Osteocyte (in vitro differentiated cells): ENCODE measurements around the gene ITSN2. TPM values are rescaled to one million over a fixed set of nuclear protein-coding genes. Genes with fewer than 3 reads are reported as not detected.

Experiments
- DNase-seq: peaks from one replicate; pipeline ENCODE4 v3.0.0; 2021; ENCODE audit warnings: mixed read lengths; ENCODE audit not compliant: unreplicated experiment; ENCODE audit errors: extremely low spot score
- H3K27ac Mint-ChIP-seq: one replicate; pipeline ENCODE4 v1.8.0; 2021; ENCODE audit warnings: mild to moderate bottlenecking, mixed read lengths; ENCODE audit not compliant: unreplicated experiment
- H3K27me3 Mint-ChIP-seq: one replicate; pipeline ENCODE4 v1.8.0; 2021; ENCODE audit warnings: mixed read lengths; ENCODE audit not compliant: unreplicated experiment
- H3K36me3 Mint-ChIP-seq: one replicate; pipeline ENCODE4 v1.8.0; 2021; ENCODE audit warnings: mixed read lengths; ENCODE audit not compliant: unreplicated experiment
- H3K4me1 Mint-ChIP-seq: one replicate; pipeline ENCODE4 v1.8.0; 2021; ENCODE audit warnings: mixed read lengths; ENCODE audit not compliant: unreplicated experiment
- H3K4me3 Mint-ChIP-seq: one replicate; pipeline ENCODE4 v1.8.0; 2021; ENCODE audit warnings: mild to moderate bottlenecking, moderate library complexity, mixed read lengths; ENCODE audit not compliant: unreplicated experiment
- H3K9me3 Mint-ChIP-seq: one replicate; pipeline ENCODE4 v1.8.0; 2021; ENCODE audit warnings: mixed read lengths; ENCODE audit not compliant: unreplicated experiment
- CTCF ChIP-seq: fragments of 200-600 bp; sonication (generic); IDR thresholded peaks from 2 replicates; pipeline ENCODE4 v1.5.0; 2021; ENCODE audit warnings: antibody characterized with exemption, mild to moderate bottlenecking, moderate library complexity
- total RNA-seq: library from RNA; stranded (reverse); gene quantifications from 2 replicates; pipeline ENCODE4 v1.2.1, GENCODE V29; 2021

ITSN2 gene
- total RNA-seq, 1 donor from 2014 or later = 32.1 TPM

- H3K27ac Mint-ChIP-seq = no peak overlapping the region
- H3K4me3 Mint-ChIP-seq = no peak overlapping the region
- no peak for DNase-seq
- no peaks in the 10 kb centered on the region for H3K9me3 Mint-ChIP-seq
- peaks cover 6% of the 10 kb centered on the region for H3K4me1 Mint-ChIP-seq
- H3K27me3 Mint-ChIP-seq = peaks cover 13% of the 10 kb centered on the region
- H3K36me3 Mint-ChIP-seq = no peaks in the 10 kb centered on the region
- TF ChIP-seq CTCF = no peak
Observed at GRCh38 chr2:24394998-24395397, 34.7 kb upstream of the ITSN2 start.

GRCh38 chr2:24392542-24393059 is 32.3 kb upstream of the ITSN2 start:
- no peak for TF ChIP-seq CTCF
- Mint-ChIP-seq H3K27me3 (peaks cover 13% of the 10 kb centered on the region), H3K27ac (no peak overlapping the region), H3K9me3 (no peaks in the 10 kb centered on the region), H3K36me3 (no peaks in the 10 kb centered on the region), H3K4me1 (no peaks in the 10 kb centered on the region), H3K4me3 (no peak overlapping the region)
- no peak for DNase-seq

DNA sequence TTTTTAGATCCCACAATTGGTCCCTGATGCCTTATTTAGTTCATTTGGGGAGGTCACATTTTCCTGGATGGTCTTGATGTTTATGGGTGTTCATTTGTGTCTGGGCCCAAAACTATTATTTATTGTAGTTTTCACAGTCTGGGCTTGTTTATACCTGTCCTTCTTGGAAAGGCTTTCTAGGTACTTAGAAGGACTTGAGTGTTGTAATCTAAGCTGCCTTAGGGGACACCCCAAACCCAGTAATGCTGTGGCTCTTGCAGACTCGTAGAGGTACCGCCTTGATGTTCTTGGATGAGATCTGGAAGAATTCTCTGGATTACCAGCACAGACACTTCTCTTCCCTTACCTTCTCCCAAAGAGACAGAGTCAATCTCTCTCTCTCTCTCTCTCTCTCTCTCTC is 25.0 kb upstream of the ITSN2 start:
- Mint-ChIP-seq H3K27ac (no peak overlapping the region), H3K4me3 (no peak overlapping the region), H3K27me3 (no peaks in the 10 kb centered on the region), H3K9me3 (no peaks in the 10 kb centered on the region), H3K36me3 (no peaks in the 10 kb centered on the region), H3K4me1 (peaks cover 4% of the 10 kb centered on the region)
- TF ChIP-seq CTCF = no peak
- no peak for DNase-seq

DNA sequence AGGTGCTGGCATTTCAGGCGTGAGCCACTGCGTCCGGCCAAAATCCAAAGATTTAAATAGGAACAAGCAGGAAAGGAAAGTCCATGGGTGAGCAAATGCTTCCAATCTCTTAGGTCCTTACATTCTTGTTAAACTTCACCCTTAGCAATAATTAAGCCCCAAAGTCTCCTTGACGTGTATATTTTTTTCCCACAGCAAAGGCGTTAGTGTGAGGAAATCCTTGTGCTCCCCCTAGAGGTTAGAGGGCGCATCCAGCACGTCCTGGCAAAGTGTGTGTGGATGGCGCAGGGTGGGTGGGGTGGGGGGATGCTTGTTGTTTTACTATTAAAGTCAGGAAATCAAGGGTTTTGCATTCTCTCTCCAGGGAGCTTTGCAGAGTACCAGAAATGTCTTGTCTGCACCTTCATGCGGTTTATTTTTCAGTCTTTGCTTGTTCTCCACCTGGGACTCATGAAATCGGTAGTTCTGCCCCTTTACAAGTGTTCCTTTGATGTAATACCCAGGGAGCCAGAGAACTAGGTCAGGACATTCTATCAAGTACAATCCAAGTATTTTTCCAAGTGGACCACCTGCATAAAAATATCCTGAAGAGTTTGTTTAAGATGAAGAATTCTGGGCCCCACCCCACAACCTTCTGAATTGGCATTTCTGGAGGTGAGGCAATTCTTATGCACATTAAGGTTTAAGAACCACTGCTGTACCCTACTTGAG is 22.2 kb upstream of the ITSN2 start:
- no peaks in the 10 kb centered on the region for H3K36me3 Mint-ChIP-seq
- H3K9me3 Mint-ChIP-seq = no peaks in the 10 kb centered on the region
- no peaks in the 10 kb centered on the region for H3K27me3 Mint-ChIP-seq
- TF ChIP-seq CTCF = peak; percentile 85
- no peak for DNase-seq
- peaks cover 4% of the 10 kb centered on the region for H3K4me1 Mint-ChIP-seq
- H3K4me3 Mint-ChIP-seq = no peak overlapping the region
- no peak overlapping the region for H3K27ac Mint-ChIP-seq

DNA sequence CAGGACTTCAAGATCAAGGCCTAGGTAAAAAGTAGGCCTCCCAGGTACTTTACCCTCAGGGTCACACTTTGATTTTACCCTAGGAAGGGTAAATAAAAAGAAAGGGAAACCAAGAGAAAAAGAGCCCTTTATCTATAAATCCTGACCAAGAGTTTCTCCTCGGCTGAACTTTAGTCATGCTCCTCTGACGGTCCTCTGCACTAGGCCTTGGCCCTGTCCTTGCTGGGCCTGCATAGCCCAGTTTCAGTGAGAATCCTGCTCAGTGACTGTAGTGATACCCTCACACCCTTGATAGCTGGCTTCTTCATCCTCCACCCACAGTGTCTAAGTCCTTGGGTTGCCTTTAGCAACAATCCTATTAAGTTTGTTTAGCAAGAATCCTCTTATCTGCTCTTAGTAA is 20.5 kb upstream of the ITSN2 start:
- no peaks in the 10 kb centered on the region for H3K27me3 Mint-ChIP-seq
- H3K27ac Mint-ChIP-seq = no peak overlapping the region
- H3K4me1 Mint-ChIP-seq = peaks cover 4% of the 10 kb centered on the region
- H3K9me3 Mint-ChIP-seq = no peaks in the 10 kb centered on the region
- H3K4me3 Mint-ChIP-seq = no peak overlapping the region
- no peak for TF ChIP-seq CTCF
- no peaks in the 10 kb centered on the region for H3K36me3 Mint-ChIP-seq
- no peak for DNase-seq
